GM08714 (cell line): ENCODE data around the gene MSI2.
A peak's percentile ranks its signal among the peaks of the same experiment; 100 is the strongest.

Experiments
- H3K4me3 ChIP-seq: fragments of 200-500 bp; sonication (Bioruptor generic); 2 replicates; pipeline ENCODE4 v1.5.1; 2014; ENCODE audit warnings: mild to moderate bottlenecking, low read length, inconsistent platforms
- ZNF274 ChIP-seq: IDR thresholded peaks from 2 replicates; pipeline ENCODE4 v1.6.1; 2012; ENCODE audit warnings: mild to moderate bottlenecking, low read depth, low read length

The MSI2 gene

DNA sequence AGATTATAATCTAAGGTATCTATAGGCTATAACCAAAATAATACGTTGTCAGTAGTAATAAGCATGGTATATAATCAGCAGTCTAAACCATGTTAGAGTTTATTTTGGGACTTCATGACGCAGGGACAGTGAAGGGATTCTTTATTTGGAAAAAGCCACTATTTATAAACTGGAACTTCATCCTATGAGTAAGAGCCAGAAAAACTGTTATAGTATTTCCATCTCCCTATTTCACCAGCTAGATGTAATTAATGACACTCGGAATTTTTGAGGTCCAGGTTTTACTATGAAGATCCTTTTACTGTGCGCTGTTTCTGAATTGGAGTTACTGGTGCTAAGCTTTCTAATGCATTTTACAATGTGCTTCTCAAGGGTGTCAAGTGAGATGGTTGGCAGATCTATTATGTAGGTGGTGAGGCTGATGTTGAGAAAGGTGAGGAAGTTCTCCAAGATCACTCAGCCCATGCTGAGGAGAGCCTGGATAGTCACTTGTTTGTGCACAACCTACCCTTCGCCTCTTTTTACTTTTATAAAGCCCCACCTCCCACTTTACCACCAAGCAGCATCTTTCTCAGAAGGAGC, 149.3 kb downstream of the MSI2 start:
- no peak for TF ChIP-seq ZNF274

DNA sequence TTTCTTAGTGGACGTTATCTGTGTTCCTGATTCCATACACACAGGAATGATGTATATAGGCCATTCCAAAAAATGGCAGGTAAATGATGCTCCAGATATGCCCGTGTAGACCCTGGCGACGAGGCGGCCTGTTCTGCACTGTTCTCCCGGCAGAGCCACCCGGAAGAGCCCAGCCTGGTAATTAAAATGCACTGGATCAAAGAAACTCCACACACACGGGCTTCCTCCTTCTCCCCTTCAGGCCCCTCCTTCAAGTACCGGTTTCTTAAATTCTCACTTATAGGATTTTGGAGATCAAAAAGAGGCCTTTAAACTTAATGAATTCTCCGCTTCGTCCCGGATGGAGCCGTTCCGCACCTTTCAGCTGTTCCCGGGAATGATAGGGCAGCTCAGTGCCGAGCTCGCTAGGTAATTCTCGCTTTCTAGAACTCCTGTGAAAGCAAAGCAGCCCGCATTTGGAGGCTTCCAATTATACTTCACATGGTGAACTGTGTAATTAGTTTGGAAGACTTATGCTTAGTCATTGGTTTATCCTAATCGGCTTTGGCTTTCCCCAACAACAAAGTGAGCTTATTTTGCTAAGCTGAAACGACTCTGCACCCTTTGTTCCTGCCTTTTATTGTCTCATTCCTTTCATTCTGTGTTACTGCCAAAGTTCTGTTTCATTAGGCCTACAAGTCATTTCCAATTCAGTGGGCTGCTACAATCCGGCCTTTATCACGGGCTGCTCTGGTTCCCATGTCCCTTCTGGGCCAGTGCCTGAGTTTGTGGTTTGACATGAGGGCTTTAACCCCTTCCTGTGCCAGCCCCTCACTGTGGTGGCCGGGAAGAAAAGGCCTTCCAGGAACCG, 150.0 kb downstream of the MSI2 start:
- no peak overlapping the region for H3K4me3 ChIP-seq
- TF ChIP-seq ZNF274: no peak

More for the DNA sequence above, 149.3 kb downstream of the MSI2 start:
- H3K4me3 ChIP-seq: no peak overlapping the region

DNA sequence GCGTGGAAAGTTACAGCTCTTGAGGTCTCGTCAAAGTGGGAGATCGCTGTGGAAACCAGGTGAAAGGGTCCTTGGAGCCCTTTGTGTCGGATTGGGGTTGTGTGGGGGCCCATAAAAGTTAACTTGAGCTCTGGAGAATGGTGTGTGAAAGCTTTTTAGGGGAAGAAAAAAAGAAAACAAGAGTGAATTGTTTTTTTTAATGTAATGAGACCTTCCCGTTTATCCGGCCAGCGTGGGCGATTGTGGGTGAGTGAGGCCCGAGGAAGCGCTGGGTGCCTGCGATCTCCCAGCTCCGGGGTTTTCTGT, 150.6 kb downstream of the MSI2 start:
- TF ChIP-seq ZNF274: no peak
- no peak overlapping the region for H3K4me3 ChIP-seq

DNA sequence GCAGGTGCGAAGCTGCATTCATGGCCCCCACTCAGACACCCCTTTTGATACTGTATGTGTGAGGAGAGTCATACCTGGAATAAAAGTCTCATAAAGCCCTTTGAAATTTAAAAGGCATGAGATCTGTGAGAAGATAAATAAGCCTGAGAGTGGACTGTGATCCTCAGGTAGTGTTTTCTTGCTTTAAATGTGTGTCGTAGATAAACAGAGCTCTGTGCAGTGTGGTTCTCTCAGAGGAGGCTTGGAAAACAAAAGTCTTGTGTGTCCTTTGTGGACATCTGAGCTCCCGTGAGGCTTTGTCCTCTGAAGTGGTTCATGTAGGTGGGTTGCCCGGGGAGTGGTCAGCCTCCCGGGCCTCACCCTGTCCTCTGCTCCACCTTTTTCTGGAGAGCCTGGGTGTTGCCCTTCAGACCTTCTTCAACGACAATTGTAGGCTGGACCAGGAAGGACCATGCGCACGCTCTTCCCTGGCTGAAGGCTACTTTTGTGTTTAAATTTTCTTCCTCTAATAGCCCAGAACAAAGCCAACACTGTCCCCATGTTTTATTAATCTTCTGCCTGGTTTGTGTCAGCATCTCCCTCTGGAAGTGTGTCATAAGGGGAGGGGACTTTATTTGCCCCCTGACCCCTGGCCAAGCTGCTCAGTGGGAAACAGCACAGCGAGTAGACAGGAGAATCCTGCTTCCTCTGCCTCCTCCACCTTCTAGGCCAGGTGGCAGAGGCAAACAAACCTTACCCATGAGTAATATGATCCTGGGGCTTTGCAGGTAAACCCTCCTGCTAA, 151.2 kb downstream of the MSI2 start:
- H3K4me3 ChIP-seq: no peak overlapping the region
- TF ChIP-seq ZNF274: no peak

DNA sequence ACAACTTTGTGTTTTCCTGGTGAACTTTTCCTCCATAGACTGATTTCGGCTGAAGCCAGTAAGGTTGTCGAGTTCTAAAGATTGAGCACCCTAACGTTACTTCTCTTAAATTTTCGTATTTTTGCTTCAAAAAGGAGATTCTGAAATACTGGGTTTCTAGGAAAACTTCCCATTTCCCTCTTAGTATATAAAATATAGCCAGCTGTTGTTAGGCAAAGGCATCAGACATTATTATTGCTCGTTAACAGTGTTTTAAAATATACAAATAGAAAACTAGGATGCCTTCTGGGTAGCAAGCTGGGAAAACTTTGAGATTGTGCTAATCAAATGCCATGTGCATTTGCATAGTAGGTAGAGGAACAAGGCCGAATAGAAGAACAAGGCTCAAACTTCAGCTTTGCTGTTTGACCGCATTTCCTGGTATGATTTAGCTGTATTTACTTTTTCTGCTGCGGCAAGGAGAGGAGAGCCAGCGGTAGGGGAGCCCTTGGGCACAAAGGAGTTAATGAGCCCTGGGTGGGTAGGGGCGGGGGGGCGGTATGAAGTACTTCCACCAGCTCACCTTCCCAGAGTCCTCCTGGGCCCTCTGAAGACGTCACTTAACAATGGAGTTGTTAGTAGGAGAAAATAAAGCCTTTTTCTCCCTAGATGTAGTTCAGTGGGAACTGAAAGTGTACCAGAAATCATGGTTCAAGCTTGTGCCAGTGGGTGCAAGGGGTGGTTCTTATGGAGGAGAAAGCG, 151.9 kb downstream of the MSI2 start:
- H3K4me3 ChIP-seq: peak overlapping the region; percentile 10; the same call in 1 of the 2 replicates
- TF ChIP-seq ZNF274: no peak

DNA sequence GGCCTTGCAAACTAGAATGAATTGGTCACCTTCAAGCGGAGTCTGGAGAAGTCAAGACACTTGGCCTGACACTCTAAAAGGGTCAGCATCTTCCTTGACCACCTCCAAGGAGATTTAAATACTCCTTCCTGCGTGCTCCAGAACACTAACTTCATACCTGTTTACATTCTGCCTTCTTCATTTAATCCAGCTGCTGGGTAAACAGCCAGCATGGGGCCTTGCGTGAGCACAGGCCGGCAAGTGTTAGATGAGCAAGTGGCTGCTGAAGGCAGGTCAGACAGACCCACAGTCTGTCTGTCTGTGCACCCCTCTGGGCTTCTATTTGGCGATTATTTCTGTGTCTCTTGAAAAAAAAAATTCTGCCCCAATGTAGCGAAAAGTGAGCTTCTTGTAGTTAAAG, 153.8 kb downstream of the MSI2 start:
- no peak overlapping the region for H3K4me3 ChIP-seq
- TF ChIP-seq ZNF274: no peak

DNA sequence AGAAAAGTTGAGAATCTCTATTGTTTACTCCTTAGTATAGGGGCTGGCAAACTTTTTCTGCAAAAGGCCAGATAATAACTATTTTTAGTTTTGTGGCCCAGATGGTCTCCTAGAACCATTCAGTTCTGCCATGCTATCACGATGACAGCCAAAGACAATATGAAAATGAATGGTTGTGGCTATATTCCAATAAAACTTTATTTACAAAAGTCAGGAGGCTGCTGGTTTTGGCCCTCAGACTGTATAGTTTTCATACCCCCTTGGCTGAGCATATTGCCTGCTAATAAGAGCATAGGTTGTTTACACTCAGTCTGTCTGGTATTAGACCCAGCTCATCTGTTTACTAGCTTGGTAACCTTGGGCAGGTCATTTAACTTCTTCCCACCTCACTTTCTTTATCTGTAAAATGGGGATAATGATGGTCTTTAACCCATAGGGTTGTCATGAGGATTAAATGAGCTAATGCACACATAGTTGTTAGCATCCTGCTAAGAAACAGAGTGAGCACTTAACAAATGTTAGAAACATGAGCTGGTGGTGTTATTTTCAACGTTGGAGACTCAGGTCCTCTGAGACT, 156.3 kb downstream of the MSI2 start:
- no peak for TF ChIP-seq ZNF274
- H3K4me3 ChIP-seq: no peak overlapping the region

DNA sequence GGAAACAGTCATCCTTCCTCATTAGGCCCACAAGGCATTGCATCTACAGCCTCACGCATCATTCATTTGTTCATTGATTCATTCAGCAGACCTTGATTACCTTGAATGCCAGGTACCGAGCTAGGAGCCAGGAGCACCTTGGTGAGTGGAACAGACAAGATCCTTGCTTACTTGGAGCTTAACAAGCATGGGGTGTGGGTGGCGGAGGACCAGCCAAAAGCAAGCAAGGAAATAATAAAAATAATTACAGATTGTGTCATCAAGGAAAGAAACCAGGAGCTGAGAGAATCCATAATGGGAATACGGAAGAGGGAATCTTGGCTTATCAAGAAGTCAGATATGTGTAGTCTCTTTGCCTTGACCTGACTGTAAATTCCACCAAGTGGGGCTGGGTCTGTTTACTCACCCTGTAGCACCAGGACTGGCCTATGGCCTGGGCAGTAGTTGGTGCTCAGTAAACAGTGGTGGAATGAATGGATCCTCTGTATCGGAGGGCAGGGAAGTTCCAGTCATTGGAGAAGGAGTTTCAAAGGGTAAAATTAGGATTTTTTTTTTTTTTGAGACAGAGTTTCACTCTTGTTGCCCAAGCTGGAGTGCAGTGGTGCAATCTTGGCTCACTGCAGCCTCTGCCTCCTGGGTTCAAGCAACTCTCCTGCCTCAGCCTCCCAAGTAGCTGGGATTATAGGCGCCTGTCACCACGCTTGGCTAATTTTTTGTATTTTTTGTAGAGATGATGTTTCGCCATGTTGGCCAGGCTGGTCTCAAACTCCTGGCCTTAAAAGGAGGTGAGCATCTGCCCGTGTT, 157.7 kb downstream of the MSI2 start:
- no peak overlapping the region for H3K4me3 ChIP-seq
- no peak for TF ChIP-seq ZNF274

DNA sequence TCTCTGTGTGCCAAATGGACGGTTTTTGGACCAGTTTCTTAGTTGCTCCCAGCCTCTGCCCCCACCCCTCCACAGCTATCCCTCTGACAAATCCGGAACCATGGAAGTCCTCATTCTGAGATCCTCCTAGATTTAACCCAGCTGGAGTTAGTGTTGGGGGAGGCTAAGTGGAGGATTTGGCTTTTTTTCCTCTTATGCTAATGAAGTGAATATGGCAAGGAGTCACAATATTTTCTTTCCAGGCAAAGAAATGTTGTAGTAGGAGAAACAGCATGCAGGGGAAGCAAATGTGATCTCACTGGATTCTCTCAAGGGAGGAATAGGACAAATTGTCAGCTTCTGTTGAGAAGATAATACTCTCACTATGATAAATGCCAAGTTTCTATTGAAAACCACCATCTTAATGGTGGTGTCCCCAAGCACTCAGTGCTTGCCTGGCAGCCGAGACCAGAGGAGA, 159.5 kb downstream of the MSI2 start:
- no peak overlapping the region for H3K4me3 ChIP-seq
- TF ChIP-seq ZNF274: no peak

DNA sequence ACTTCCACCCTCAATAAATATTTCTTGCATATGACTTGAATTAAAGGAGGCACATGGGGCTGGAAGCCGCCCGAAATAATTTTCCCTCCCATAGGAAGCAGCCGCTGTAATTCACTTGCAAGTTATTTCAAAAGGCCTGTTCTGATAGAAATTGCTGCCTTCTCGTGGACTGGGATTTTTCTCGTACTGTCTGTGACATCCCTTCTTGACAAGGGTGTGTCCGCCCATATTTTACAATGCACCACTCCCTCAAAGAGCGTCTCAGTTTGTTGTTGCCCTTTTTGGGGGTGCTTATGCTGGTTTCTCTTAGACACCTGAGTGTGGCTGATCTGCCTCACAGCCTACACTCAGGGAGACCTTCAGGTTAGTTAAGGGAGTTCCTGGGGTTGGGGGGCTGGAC, 160.0 kb downstream of the MSI2 start:
- H3K4me3 ChIP-seq: no peak overlapping the region
- no peak for TF ChIP-seq ZNF274

DNA sequence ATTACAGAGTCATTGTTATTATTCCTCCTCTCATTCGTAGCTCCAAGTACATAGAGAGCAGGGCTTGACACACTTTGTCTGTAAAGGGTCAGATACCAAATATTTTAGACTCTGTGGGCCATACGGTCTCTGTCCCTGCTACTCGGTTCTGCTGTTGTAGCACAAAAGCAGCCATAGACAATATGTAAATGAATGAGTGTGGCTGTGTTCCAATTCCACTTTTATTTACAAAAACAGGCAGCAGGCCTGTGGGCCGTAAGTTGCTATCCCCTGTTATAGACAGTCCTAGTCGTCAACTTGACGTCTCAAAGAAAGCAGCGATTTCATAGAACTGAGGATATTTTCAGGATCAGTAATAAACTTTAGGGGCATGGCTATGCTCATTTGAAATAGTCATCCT, 161.6 kb downstream of the MSI2 start:
- no peak for TF ChIP-seq ZNF274

DNA sequence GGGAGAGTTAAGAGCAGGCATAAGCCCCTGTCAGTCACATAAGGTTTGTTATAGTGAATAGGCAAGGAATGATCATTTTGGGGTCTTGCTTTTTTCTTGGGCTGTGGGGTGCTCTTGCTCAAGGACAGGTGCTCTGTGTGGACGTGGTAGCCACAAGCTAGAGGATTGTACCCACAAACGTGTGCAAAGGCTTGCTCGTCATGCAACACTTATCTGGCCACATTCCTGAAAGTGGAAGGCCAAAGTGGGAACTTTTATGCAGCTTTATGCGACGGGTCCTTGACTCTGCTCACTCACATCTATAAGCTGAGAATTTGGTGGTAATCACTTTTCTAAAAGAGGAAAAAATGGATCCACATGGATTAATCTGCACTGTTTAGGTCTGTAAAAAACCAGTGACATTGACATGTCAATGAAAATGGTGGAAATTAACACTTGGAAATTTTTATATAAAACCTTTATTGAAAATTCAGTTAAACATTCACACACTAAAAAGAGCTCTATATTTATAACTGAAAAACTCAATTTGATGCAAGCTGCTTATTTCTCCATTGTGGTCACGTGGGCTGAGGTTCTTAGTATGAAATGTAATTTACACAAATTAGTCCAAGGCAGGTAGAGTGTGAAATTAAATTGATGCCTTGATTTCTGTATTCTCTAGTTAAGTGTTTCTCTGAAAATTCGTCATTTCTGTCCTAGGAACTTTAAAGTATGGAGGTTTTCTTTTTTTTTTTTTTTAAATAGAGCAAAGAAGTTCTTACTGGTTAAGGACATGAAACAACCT, 162.3 kb downstream of the MSI2 start:
- no peak overlapping the region for H3K4me3 ChIP-seq
- TF ChIP-seq ZNF274: no peak

More for the DNA sequence above, 161.6 kb downstream of the MSI2 start:
- no peak overlapping the region for H3K4me3 ChIP-seq
